Tibial nerve (tissue), 4 donors: ENCODE measurements around the gene OR7C1. TPM values are rescaled to one million over a fixed set of nuclear protein-coding genes. Genes with fewer than 3 reads are reported as not detected.

ENCODE experiments used
- DNase-seq, 2 donors: peaks; one replicate each; pipeline ENCODE4 v3.0.0-alpha.2; 2019; ENCODE audit warnings: low spot score in 2 of 2
- H3K27ac ChIP-seq, 4 donors: fragments of 200-600 bp; sonication (generic) in 3 of 4; one replicate each; pipeline ENCODE4 v1.5.1; 2017 to 2019; ENCODE audit warnings: mild to moderate bottlenecking in 1 of 4
- H3K27me3 ChIP-seq, 2 donors: fragments of 200-600 bp; sonication (generic) in 1 of 2; one replicate each; pipeline versions ENCODE4 v1.5.1 to v1.6.0; 2017 to 2019
- H3K36me3 ChIP-seq, 3 donors: fragments of 200-600 bp; sonication (generic); one replicate each; pipeline ENCODE4 v1.5.1; 2018 to 2019
- H3K4me1 ChIP-seq, 4 donors: fragments of 200-600 bp; sonication (generic) in 3 of 4; one replicate each; pipeline ENCODE4 v1.5.1; 2017 to 2019
- H3K4me3 ChIP-seq, 4 donors: fragments of 200-600 bp; sonication (generic) in 3 of 4; one replicate each; pipeline ENCODE4 v1.5.1; 2017 to 2019; ENCODE audit warnings: mild to moderate bottlenecking in 1 of 4, moderate library complexity in 1 of 4
- H3K9me3 ChIP-seq, 4 donors: fragments of 200-600 bp; sonication (generic) in 3 of 4; one replicate each; pipeline ENCODE4 v1.5.1; 2017 to 2019
- CTCF ChIP-seq, 5 experiments: fragments of 200-600 bp in 3 of 5; fragments of 450-650 bp in 2 of 5; sonication (generic) in 3 of 5; IDR thresholded peaks; one replicate each; pipeline ENCODE4 v1.5.1; 2016 to 2019; ENCODE audit warnings: antibody characterized with exemption in 5 of 5, mild to moderate bottlenecking in 3 of 5, moderate library complexity in 2 of 5
- EP300 ChIP-seq, 2 donors: sonication (generic); formaldehyde crosslinking; IDR thresholded peaks; one replicate each; pipeline ENCODE4 v1.6.1; 2017; ENCODE audit warnings: antibody characterized with exemption in 2 of 2, mild to moderate bottlenecking in 1 of 2
- POLR2A ChIP-seq, 2 donors: fragments of 450-650 bp; IDR thresholded peaks; one replicate each; pipeline ENCODE4 v1.6.1; 2017; ENCODE audit warnings: antibody characterized with exemption in 2 of 2, mild to moderate bottlenecking in 2 of 2, moderate library complexity in 2 of 2
- WGBS, 2 donors: methylation state at CpG; one replicate each; pipeline ENCODE4 v1.1.5; 2018; 5-methylcytosine and 5-hydroxymethylcytosine counted together
- total RNA-seq, 4 donors: library from RNA; depleted of rRNA; stranded (reverse); fragments of >200 nt; gene quantifications; one replicate each; pipeline ENCODE4 v1.1.0, GENCODE V29; 2016

The OR7C1 gene
- total RNA-seq, 4 donors from 2014 or later, result 0.21 to 2.4 (median 0.30) TPM; not detected in 1

- Histone ChIP-seq H3K4me1 (no peaks in the 10 kb centered on the region), H3K36me3 (no peaks in the 10 kb centered on the region), H3K9me3 (peaks cover 0 to 9% (median 0%) of the 10 kb centered on the region in 4 donors), H3K27ac (no peak overlapping the region), H3K27me3 (no peaks in the 10 kb centered on the region), H3K4me3 (no peak overlapping the region)
- WGBS, 2 donors, result 48 to 58% methylated on average over 6 of the region's 6 CpGs
- TF ChIP-seq POLR2A (IDR thresholded peaks at IDR 0.05), result no peak
- TF ChIP-seq EP300 (IDR thresholded peaks at IDR 0.05), result no peak
- no peak for TF ChIP-seq CTCF (IDR thresholded peaks at IDR 0.05)
- DNase-seq, result no peak
These were observed 13.0 kb downstream of the OR7C1 start for GRCh38 chr19:14821937-14822336.

GRCh38 chr19:14818588-14818987 lies 16.4 kb downstream of the OR7C1 start:
- no peaks in the 10 kb centered on the region for H3K4me1 ChIP-seq
- H3K27ac ChIP-seq, result no peak overlapping the region
- WGBS, 2 donors, result 77 to 78% methylated on average over 8 of the region's 8 CpGs
- no peak for TF ChIP-seq CTCF (IDR thresholded peaks at IDR 0.05)
- no peak for TF ChIP-seq POLR2A (IDR thresholded peaks at IDR 0.05)
- no peak for TF ChIP-seq EP300 (IDR thresholded peaks at IDR 0.05)
- H3K27me3 ChIP-seq, result no peaks in the 10 kb centered on the region
- no peaks in the 10 kb centered on the region for H3K9me3 ChIP-seq
- H3K4me3 ChIP-seq, result no peak overlapping the region
- no peaks in the 10 kb centered on the region for H3K36me3 ChIP-seq
- no peak for DNase-seq

- 64% methylated on average over 3 of the region's 3 CpGs for WGBS, 2 donors
- DNase-seq, result no peak
- TF ChIP-seq POLR2A (IDR thresholded peaks at IDR 0.05) (no peak), CTCF (IDR thresholded peaks at IDR 0.05) (no peak), EP300 (IDR thresholded peaks at IDR 0.05) (no peak)
These were observed 17.9 kb downstream of the OR7C1 start for GRCh38 chr19:14817052-14817451.

GRCh38 chr19:14814982-14815652 lies 19.9 kb downstream of the OR7C1 start:
- Histone ChIP-seq H3K9me3 (no peaks in the 10 kb centered on the region), H3K27me3 (no peaks in the 10 kb centered on the region), H3K27ac (no peak overlapping the region), H3K4me3 (no peak overlapping the region), H3K4me1 (no peaks in the 10 kb centered on the region), H3K36me3 (no peaks in the 10 kb centered on the region)
- TF ChIP-seq EP300 (IDR thresholded peaks at IDR 0.05) (no peak), POLR2A (IDR thresholded peaks at IDR 0.05) (no peak), CTCF (IDR thresholded peaks at IDR 0.05) (no peak)
- DNase-seq, result no peak
- WGBS, 2 donors, result 73% methylated on average over 2 of the region's 2 CpGs

More at GRCh38 chr19:14817052-14817451, 17.9 kb downstream of the OR7C1 start:
- H3K4me1 ChIP-seq, result no peaks in the 10 kb centered on the region
- H3K27ac ChIP-seq, result no peak overlapping the region
- no peaks in the 10 kb centered on the region for H3K27me3 ChIP-seq
- H3K36me3 ChIP-seq, result no peaks in the 10 kb centered on the region
- H3K4me3 ChIP-seq, result no peak overlapping the region
- no peaks in the 10 kb centered on the region for H3K9me3 ChIP-seq

- peaks cover 0 to 8% (median 0%) of the 10 kb centered on the region in 4 donors for H3K4me1 ChIP-seq
- H3K36me3 ChIP-seq, result no peaks in the 10 kb centered on the region
- H3K9me3 ChIP-seq, result no peaks in the 10 kb centered on the region
- WGBS, 2 donors, result 37% methylated on average over 9 of the region's 9 CpGs
- no peak for DNase-seq
- TF ChIP-seq CTCF (IDR thresholded peaks at IDR 0.05) (no peak), POLR2A (IDR thresholded peaks at IDR 0.05) (no peak), EP300 (IDR thresholded peaks at IDR 0.05) (no peak)
- no peak overlapping the region for H3K27ac ChIP-seq
- H3K27me3 ChIP-seq, result no peaks in the 10 kb centered on the region
- no peak overlapping the region for H3K4me3 ChIP-seq
These were observed 25.5 kb downstream of the OR7C1 start for GRCh38 chr19:14809272-14810057.
